NT2/D1 (cell line): ENCODE results near the gene GRAMD1C.
"Not testable (repeated sequence)": the region's sequence is repeated elsewhere in the genome, so short reads cannot be mapped to it uniquely, and the experiment has no call there.

Source experiments
- DNase-seq: peaks from one replicate; pipeline ENCODE4 v3.0.0-alpha.2; 2011; ENCODE audit warnings: low read depth, low spot score
- H3K27me3 ChIP-seq: 2 replicates; pipeline ENCODE4 v1.6.0; 2011; ENCODE audit warnings: mild to moderate bottlenecking; ENCODE audit not compliant: insufficient read length, insufficient read depth
- H3K36me3 ChIP-seq: 2 replicates; pipeline ENCODE4 v1.6.1; 2011; ENCODE audit warnings: mild to moderate bottlenecking, low read length, mixed read lengths; ENCODE audit not compliant: insufficient read depth, insufficient read length
- H3K4me1 ChIP-seq: 2 replicates; pipeline ENCODE4 v1.5.1; 2011; ENCODE audit not compliant: insufficient read depth, insufficient read length
- H3K4me3 ChIP-seq: 2 replicates; pipeline ENCODE4 v1.5.1; 2011; ENCODE audit warnings: low read depth; ENCODE audit not compliant: insufficient read length
- H3K9ac ChIP-seq: 2 replicates; pipeline ENCODE4 v1.6.0; 2011; ENCODE audit warnings: low read depth; ENCODE audit not compliant: insufficient read length
- H3K9me3 ChIP-seq: 2 replicates; pipeline ENCODE4 v1.5.1; 2011; ENCODE audit warnings: mild to moderate bottlenecking, low read length; ENCODE audit not compliant: insufficient read depth
- SUZ12 ChIP-seq: IDR thresholded peaks from 2 replicates; pipeline ENCODE4 v1.6.1; 2011; ENCODE audit not compliant: insufficient read length, insufficient read depth; ENCODE audit errors: extremely low read depth
- YY1 ChIP-seq: IDR thresholded peaks from 2 replicates; pipeline ENCODE4 v1.6.1; 2011; ENCODE audit not compliant: insufficient read length, insufficient read depth
- ZNF274 ChIP-seq: IDR thresholded peaks from 2 replicates; pipeline ENCODE4 v1.6.1; 2011; ENCODE audit warnings: mild to moderate bottlenecking, low read depth, low read length

GRAMD1C gene

DNA sequence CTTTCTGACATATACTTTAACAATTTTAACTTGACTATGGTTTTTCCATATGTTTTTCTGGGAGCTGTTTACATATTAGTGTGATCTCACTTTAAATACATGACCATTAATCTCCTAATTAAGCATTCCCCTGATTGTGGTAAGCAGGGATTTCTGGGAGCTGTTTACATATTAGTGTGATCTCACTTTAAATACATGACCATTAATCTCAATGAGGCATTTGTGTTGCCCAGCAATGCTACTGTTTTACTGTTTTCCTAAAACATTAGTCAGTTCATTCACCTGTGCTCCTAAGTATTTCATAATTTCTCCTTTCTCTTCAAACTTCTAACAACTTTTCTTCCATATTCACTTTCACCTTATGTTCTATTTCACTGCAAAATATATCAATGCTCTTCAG is 3.6 kb upstream of the GRAMD1C start:
- no peaks in the 10 kb centered on the region for H3K27me3 ChIP-seq
- no peaks in the 10 kb centered on the region for H3K9me3 ChIP-seq
- no peak overlapping the region for H3K4me3 ChIP-seq
- TF ChIP-seq ZNF274 = no peak
- no peak for TF ChIP-seq YY1
- no peak for TF ChIP-seq SUZ12
- DNase-seq = no peak
- H3K9ac ChIP-seq = no peak overlapping the region
- H3K4me1 ChIP-seq = no peaks in the 10 kb centered on the region
- no peaks in the 10 kb centered on the region for H3K36me3 ChIP-seq

DNA sequence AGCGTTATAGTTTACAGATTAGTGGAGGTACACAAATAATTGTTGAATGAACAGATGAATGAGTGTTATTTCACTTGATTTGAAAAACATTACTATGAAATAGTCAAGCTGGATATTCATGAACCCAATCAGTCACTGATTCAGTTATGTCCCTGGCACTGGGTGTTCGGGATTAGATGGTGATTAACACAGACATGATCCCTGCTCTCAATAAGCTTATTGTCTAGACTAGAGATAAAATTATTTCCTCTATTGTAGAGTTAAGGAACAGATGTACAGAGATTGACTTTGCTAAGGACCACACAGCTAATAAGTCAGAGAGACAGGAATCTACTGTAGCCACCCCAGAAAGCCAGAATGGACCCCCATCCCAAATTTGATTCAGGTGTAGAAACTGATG is 963 bp downstream of the GRAMD1C start:
- DNase-seq = no peak
- peak overlapping the region; percentile 46 for H3K4me3 ChIP-seq

DNA sequence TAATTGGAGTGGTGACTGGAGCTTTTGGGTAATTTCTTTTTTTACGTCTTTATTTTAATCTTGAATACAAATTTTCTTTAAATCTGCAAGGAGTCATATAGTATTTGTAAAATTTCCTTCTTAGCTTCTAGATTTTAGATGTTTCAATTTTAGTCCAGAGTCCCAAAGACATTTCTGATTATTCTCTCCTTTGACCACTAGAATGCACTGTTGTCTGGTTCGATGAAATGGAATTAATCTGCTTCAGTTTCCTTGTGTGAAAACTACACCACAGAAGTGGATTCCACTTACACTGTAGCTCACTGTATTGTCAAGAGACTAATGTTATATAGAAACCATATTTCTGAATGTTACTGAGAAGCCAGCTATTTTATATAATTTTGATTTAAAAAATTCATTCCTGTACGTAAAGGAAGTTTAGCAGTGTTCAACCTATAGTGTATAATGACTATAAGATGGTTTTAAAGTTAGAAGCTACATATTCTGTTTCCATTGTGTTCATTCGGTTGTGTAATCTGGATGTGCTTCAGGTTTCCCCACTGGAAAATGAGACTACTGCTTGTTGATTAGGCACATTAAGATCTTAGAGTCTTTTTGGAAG is 6.1 kb downstream of the GRAMD1C start:
- no peaks in the 10 kb centered on the region for H3K9me3 ChIP-seq
- H3K27me3 ChIP-seq = no peaks in the 10 kb centered on the region
- no peak for DNase-seq
- TF ChIP-seq SUZ12 (no peak), ZNF274 (no peak), YY1 (no peak)
- no peaks in the 10 kb centered on the region for H3K4me1 ChIP-seq
- no peak overlapping the region for H3K4me3 ChIP-seq
- H3K36me3 ChIP-seq = no peaks in the 10 kb centered on the region
- no peak overlapping the region for H3K9ac ChIP-seq

More for the DNA sequence above, 963 bp downstream of the GRAMD1C start:
- peak overlapping the region; percentile 69 for H3K9ac ChIP-seq
- TF ChIP-seq SUZ12 (no peak), YY1 (no peak), ZNF274 (no peak)
- no peaks in the 10 kb centered on the region for H3K4me1 ChIP-seq
- no peaks in the 10 kb centered on the region for H3K9me3 ChIP-seq
- no peaks in the 10 kb centered on the region for H3K27me3 ChIP-seq
- no peaks in the 10 kb centered on the region for H3K36me3 ChIP-seq

- Histone ChIP-seq H3K27me3 (no peaks in the 10 kb centered on the region), H3K36me3 (no peaks in the 10 kb centered on the region), H3K9ac (no peak overlapping the region), H3K4me3 (no peak overlapping the region), H3K9me3 (no peaks in the 10 kb centered on the region), H3K4me1 (no peaks in the 10 kb centered on the region)
- DNase-seq = no peak
- TF ChIP-seq YY1 (no peak), ZNF274 (no peak), SUZ12 (no peak)
Measured at GRCh38 chr3:113847247-113847646, 8.7 kb downstream of the GRAMD1C start.

GRCh38 chr3:113847664-113848461 is 9.3 kb downstream of the GRAMD1C start:
- no peak for DNase-seq
- Histone ChIP-seq H3K4me3 (no peak overlapping the region), H3K9me3 (no peaks in the 10 kb centered on the region), H3K36me3 (no peaks in the 10 kb centered on the region), H3K4me1 (no peaks in the 10 kb centered on the region), H3K9ac (no peak overlapping the region), H3K27me3 (no peaks in the 10 kb centered on the region)
- TF ChIP-seq SUZ12 (no peak), ZNF274 (no peak), YY1 (no peak)

DNA sequence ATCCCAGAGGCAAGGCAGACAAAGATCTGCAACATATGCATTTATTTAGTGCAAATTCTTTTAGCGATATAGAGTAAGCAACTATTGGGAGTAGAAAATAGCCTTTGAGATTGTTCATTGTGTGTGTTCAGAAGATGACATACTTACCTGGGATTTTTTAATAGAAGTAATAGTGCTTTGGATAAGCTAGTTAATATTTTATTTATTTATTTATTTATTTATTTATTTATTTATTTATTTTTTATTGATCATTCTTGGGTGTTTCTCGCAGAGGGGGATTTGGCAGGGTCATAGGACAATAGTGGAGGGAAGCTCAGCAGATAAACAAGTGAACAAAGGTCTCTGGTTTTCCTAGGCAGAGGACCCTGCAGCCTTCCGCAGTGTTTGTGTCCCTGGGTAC is 10.5 kb downstream of the GRAMD1C start:
- H3K9me3 ChIP-seq, H3K4me1 ChIP-seq, H3K9ac ChIP-seq, H3K27me3 ChIP-seq, H3K4me3 ChIP-seq, H3K36me3 ChIP-seq, DNase-seq: not testable (repeated sequence)

DNA sequence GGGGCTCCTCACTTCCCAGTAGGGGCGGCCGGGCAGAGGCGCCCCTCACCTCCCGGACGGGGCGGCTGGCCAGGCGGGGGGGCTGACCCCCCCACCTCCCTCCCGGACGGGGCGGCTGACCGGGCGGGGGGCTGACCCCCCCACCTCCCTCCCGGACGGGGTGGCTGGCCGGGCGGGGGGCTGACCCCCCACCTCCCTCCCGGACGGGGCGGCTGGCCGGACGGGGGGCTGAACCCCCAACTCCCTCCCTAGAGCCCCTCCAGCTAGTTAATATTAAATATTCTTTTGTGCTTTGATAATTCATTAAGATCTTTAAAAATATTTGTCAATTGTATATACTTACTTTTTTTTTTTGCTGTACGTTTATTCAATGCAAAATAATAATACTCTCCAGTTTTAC is 11.3 kb downstream of the GRAMD1C start:
- H3K36me3 ChIP-seq, H3K4me1 ChIP-seq: not testable (repeated sequence)

GRCh38 chr3:113850391-113850790 is 11.8 kb downstream of the GRAMD1C start:
- not testable (repeated sequence) for H3K9ac ChIP-seq, H3K27me3 ChIP-seq, DNase-seq, H3K9me3 ChIP-seq, H3K4me3 ChIP-seq, H3K4me1 ChIP-seq, H3K36me3 ChIP-seq

More for the DNA sequence above, 11.3 kb downstream of the GRAMD1C start:
- not testable (repeated sequence) for H3K27me3 ChIP-seq, H3K9me3 ChIP-seq, DNase-seq, H3K9ac ChIP-seq, H3K4me3 ChIP-seq
